Right forelimb (tissue), 1 donor: ENCODE results near the gene GUCA1A.
"Not testable (repeated sequence)": the region's sequence is repeated elsewhere in the genome, so short reads cannot be mapped to it uniquely, and the experiment has no call there.

ENCODE experiments used
- DNase-seq: peaks from one replicate; pipeline ENCODE4 v3.0.0-alpha.2; 2018

The GUCA1A gene

GRCh38 chr6:42147138-42147562, 26.0 kb upstream of the GUCA1A start:
- no peak for DNase-seq

GRCh38 chr6:42148058-42148457, 25.1 kb upstream of the GUCA1A start:
- DNase-seq = no peak

- DNase-seq = no peak
Observed at GRCh38 chr6:42150254-42150653, 22.9 kb upstream of the GUCA1A start.

- no peak for DNase-seq
Observed at GRCh38 chr6:42152024-42152423, 21.1 kb upstream of the GUCA1A start.

- not testable (repeated sequence) for DNase-seq
Observed at GRCh38 chr6:42152528-42153213, 20.5 kb upstream of the GUCA1A start.

GRCh38 chr6:42153921-42154320, 19.2 kb upstream of the GUCA1A start:
- DNase-seq = no peak

GRCh38 chr6:42154461-42155209, 18.5 kb upstream of the GUCA1A start:
- DNase-seq = no peak

- DNase-seq = no peak
Observed at GRCh38 chr6:42155293-42155692, 17.9 kb upstream of the GUCA1A start.

- DNase-seq = no peak
Observed at GRCh38 chr6:42156638-42157037, 16.5 kb upstream of the GUCA1A start.

GRCh38 chr6:42158011-42158410, 15.2 kb upstream of the GUCA1A start:
- no peak for DNase-seq

GRCh38 chr6:42158631-42159030, 14.5 kb upstream of the GUCA1A start:
- no peak for DNase-seq

GRCh38 chr6:42159431-42160024, 13.6 kb upstream of the GUCA1A start:
- no peak for DNase-seq

GRCh38 chr6:42162384-42162783, 10.8 kb upstream of the GUCA1A start:
- DNase-seq = no peak

GRCh38 chr6:42162812-42163211, 10.4 kb upstream of the GUCA1A start:
- DNase-seq = no peak

- DNase-seq = no peak
Observed at GRCh38 chr6:42163981-42164380, 9.2 kb upstream of the GUCA1A start.

GRCh38 chr6:42165016-42165415, 8.1 kb upstream of the GUCA1A start:
- no peak for DNase-seq

GRCh38 chr6:42166444-42167141, 6.6 kb upstream of the GUCA1A start:
- DNase-seq = peak; percentile 85

- no peak for DNase-seq
Observed at GRCh38 chr6:42168650-42169049, 4.5 kb upstream of the GUCA1A start.

GRCh38 chr6:42169780-42170179, 3.4 kb upstream of the GUCA1A start:
- not testable (repeated sequence) for DNase-seq

GRCh38 chr6:42171813-42172581, 1.2 kb upstream of the GUCA1A start:
- DNase-seq = no peak

GRCh38 chr6:42175860-42176259, 2.7 kb downstream of the GUCA1A start:
- no peak for DNase-seq

- no peak for DNase-seq
Observed at GRCh38 chr6:42176981-42177380, 3.8 kb downstream of the GUCA1A start.
